PC-9 (cell line): ENCODE measurements around the gene L1CAM. TPM values are rescaled to one million over a fixed set of nuclear protein-coding genes. Genes with fewer than 3 reads are reported as not detected.

Experiments used
- BruUV-seq: library from RNA; stranded (reverse); fragments of 400-500 nt; replicated peaks from 2 replicates; lab custom pipeline; 2021; lab: Mats Ljungman, UMichigan
- CTCF ChIA-PET: fragments of 300-600 bp; sonication (Branson Sonifier 250); formaldehyde crosslinking; loops from one replicate; lab custom pipeline; 2022; ENCODE audit warnings: antibody characterized with exemption; lab: Charles Lee
- POLR2A ChIA-PET: fragments of 300-600 bp; sonication (Branson Sonifier 250); formaldehyde crosslinking; loops from one replicate; lab custom pipeline; 2022; ENCODE audit warnings: antibody characterized with exemption; ENCODE audit not compliant: unreplicated experiment; lab: Charles Lee
- DNase-seq, 2 experiments: peaks; one replicate each; pipeline versions ENCODE4 v3.0.0 to v3.0.0-alpha.2; 2015 to 2022; ENCODE audit warnings: mixed read lengths in 1 of 2
- H2AFZ ChIP-seq: fragments of 200-600 bp; sonication (generic); 2 replicates; pipeline ENCODE4 v1.8.1; 2017; ENCODE audit warnings: antibody characterized with exemption
- H3F3A ChIP-seq: fragments of 200-600 bp; sonication (generic); 2 replicates; pipeline ENCODE4 v1.8.1; 2017; ENCODE audit warnings: antibody characterized with exemption, mild to moderate bottlenecking, low read depth; ENCODE audit not compliant: insufficient read depth
- H3K27ac ChIP-seq: fragments of 200-600 bp; sonication (generic); 2 replicates; pipeline ENCODE4 v1.6.1; 2016; ENCODE audit warnings: mixed run types
- H3K27me3 ChIP-seq: fragments of 200-600 bp; sonication (generic); 2 replicates; pipeline ENCODE4 v1.6.1; 2016; ENCODE audit warnings: low read depth, mixed run types; ENCODE audit not compliant: insufficient read depth
- H3K36me3 ChIP-seq: fragments of 200-600 bp; sonication (generic); 2 replicates; pipeline ENCODE4 v1.6.1; 2016; ENCODE audit warnings: low read depth, mixed run types
- H3K4me1 ChIP-seq: fragments of 200-600 bp; sonication (generic); replicated peaks from 2 replicates; pipeline ENCODE4 v1.6.1; 2016; ENCODE audit warnings: mixed run types; ENCODE audit not compliant: insufficient read depth
- H3K4me2 ChIP-seq: fragments of 200-600 bp; sonication (generic); 2 replicates; pipeline ENCODE4 v1.6.1; 2017; ENCODE audit warnings: mixed run types
- H3K4me3 ChIP-seq: fragments of 200-600 bp; sonication (generic); 2 replicates; pipeline ENCODE4 v1.6.1; 2016; ENCODE audit warnings: mixed run types
- H3K79me2 ChIP-seq: fragments of 200-600 bp; sonication (generic); 2 replicates; pipeline ENCODE4 v1.6.1; 2017; ENCODE audit warnings: low read depth, mixed run types
- H3K9me2 ChIP-seq: fragments of 200-600 bp; sonication (generic); 2 replicates; pipeline ENCODE4 v1.8.1; 2017; ENCODE audit warnings: mild to moderate bottlenecking; ENCODE audit not compliant: insufficient read depth
- H3K9me3 ChIP-seq: fragments of 200-600 bp; sonication (generic); 2 replicates; pipeline ENCODE4 v1.8.1; 2016; ENCODE audit warnings: low read depth; ENCODE audit not compliant: insufficient read depth
- H4K20me1 ChIP-seq: fragments of 200-600 bp; sonication (generic); 2 replicates; pipeline ENCODE4 v1.8.1; 2017; ENCODE audit not compliant: insufficient read depth
- EZH2 ChIP-seq: fragments of 200-600 bp; sonication (generic); IDR thresholded peaks from 2 replicates; pipeline ENCODE4 v1.8.0; 2017; ENCODE audit warnings: antibody characterized with exemption, low read depth
- intact Hi-C: fragments of 100-400 bp; cut with micrococcal nuclease; formaldehyde crosslinking; loops from one replicate; pipeline ENCODE4 v1.10.0; 2022; ENCODE audit not compliant: unreplicated experiment
- total RNA-seq: library from RNA; stranded (reverse); gene quantifications from 2 replicates; pipeline ENCODE4 v1.2.3, GENCODE V29; 2021
- TF ChIP-seq, protein P1 (sequence below): fragments of 200-600 bp; sonication (generic); conservative IDR thresholded peaks from 2 replicates; pipeline ENCODE4 v1.6.1; 2017; ENCODE audit warnings: mixed run types, antibody characterized with exemption, mild to moderate bottlenecking, moderate library complexity

L1CAM gene
- total RNA-seq, 1 experiment from 2014 or later, result 68.8 TPM

DNA sequence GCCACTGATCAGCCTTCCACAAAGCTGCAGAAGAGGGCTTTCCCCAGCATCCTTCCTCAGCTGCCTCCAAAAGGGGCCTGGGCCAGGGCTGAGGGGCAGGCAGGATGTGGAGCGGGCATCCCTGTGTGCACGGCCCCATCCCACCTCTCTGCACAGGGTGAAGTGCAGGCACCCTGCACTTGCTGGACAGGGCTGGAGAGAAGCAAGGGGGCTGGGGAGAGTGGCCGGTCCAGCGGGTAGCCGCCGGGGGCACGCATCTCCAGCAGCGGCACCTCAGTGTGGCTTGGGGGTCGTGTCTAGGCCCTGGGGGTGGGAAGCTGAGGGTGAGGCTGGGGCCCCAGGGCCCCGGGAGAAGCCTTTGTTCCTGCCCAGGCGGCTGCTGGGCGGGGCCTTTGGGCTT is 21.5 kb upstream of the L1CAM start:
- H4K20me1 ChIP-seq, result no peaks in the 10 kb centered on the region
- peaks cover 5% of the 10 kb centered on the region; the same call in 1 of the 2 replicates for H3K4me1 ChIP-seq
- no peak overlapping the region for H3K4me3 ChIP-seq
- no peaks in the 10 kb centered on the region for H3K79me2 ChIP-seq
- H3K9me2 ChIP-seq, result no peaks in the 10 kb centered on the region
- no peaks in the 10 kb centered on the region for H3K27me3 ChIP-seq
- no peak overlapping the region for H3K4me2 ChIP-seq
- H3F3A ChIP-seq, result no peaks in the 10 kb centered on the region
- no peak for TF ChIP-seq EZH2
- TF ChIP-seq, protein P1, sequence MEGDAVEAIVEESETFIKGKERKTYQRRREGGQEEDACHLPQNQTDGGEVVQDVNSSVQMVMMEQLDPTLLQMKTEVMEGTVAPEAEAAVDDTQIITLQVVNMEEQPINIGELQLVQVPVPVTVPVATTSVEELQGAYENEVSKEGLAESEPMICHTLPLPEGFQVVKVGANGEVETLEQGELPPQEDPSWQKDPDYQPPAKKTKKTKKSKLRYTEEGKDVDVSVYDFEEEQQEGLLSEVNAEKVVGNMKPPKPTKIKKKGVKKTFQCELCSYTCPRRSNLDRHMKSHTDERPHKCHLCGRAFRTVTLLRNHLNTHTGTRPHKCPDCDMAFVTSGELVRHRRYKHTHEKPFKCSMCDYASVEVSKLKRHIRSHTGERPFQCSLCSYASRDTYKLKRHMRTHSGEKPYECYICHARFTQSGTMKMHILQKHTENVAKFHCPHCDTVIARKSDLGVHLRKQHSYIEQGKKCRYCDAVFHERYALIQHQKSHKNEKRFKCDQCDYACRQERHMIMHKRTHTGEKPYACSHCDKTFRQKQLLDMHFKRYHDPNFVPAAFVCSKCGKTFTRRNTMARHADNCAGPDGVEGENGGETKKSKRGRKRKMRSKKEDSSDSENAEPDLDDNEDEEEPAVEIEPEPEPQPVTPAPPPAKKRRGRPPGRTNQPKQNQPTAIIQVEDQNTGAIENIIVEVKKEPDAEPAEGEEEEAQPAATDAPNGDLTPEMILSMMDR, result no peak
- no TSS peak for BruUV-seq
- intact Hi-C loops, result no loop called here
- no peaks in the 10 kb centered on the region for H3K36me3 ChIP-seq
- H3K9me3 ChIP-seq, result no peaks in the 10 kb centered on the region
- DNase-seq, result no peak
- POLR2A ChIA-PET, result no interaction called here
- H3K27ac ChIP-seq, result no peak overlapping the region
- no peak overlapping the region for H2AFZ ChIP-seq
- CTCF ChIA-PET, result no interaction called here

DNA sequence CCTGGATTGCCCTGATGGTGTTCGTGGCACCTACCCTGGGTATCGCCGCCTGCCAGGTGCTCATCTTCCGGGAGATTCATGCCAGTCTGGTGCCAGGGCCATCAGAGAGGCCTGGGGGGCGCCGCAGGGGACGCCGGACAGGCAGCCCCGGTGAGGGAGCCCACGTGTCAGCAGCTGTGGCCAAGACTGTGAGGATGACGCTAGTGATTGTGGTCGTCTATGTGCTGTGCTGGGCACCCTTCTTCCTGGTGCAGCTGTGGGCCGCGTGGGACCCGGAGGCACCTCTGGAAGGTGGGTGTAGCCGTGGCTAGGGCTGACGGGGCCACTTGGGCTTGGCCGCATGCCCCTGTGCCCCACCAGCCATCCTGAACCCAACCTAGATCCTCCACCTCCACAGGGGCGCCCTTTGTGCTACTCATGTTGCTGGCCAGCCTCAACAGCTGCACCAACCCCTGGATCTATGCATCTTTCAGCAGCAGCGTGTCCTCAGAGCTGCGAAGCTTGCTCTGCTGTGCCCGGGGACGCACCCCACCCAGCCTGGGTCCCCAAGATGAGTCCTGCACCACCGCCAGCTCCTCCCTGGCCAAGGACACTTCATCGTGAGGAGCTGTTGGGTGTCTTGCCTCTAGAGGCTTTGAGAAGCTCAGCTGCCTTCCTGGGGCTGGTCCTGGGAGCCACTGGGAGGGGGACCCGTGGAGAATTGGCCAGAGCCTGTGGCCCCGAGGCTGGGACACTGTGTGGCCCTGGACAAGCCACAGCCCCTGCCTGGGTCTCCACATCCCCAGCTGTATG is 20.3 kb upstream of the L1CAM start:
- intact Hi-C loops, result no loop called here
- Histone ChIP-seq H2AFZ (no peak overlapping the region), H3K9me2 (no peaks in the 10 kb centered on the region), H3K4me1 (peaks cover 16% of the 10 kb centered on the region), H3K27ac (no peak overlapping the region), H3K36me3 (no peaks in the 10 kb centered on the region), H3K4me2 (no peak overlapping the region), H3K9me3 (no peaks in the 10 kb centered on the region), H4K20me1 (no peaks in the 10 kb centered on the region), H3K79me2 (no peaks in the 10 kb centered on the region), H3K27me3 (no peaks in the 10 kb centered on the region), H3K4me3 (no peak overlapping the region), H3F3A (no peaks in the 10 kb centered on the region)
- ChIA-PET POLR2A (interaction anchor here (0.5 kb wide), 1 partner anchor 571 kb away, joined by 3 read pairs; no protein-coding TSS in a partner anchor), CTCF (interaction anchor here (0.6 kb wide), 1 partner anchor 29 kb away, joined by 4 read pairs; the partner anchor contains the start of gene NAA10)
- TF ChIP-seq EZH2, result no peak
- TF ChIP-seq, protein P1, result no peak
- DNase-seq, result no peak
- BruUV-seq, result no TSS peak

DNA sequence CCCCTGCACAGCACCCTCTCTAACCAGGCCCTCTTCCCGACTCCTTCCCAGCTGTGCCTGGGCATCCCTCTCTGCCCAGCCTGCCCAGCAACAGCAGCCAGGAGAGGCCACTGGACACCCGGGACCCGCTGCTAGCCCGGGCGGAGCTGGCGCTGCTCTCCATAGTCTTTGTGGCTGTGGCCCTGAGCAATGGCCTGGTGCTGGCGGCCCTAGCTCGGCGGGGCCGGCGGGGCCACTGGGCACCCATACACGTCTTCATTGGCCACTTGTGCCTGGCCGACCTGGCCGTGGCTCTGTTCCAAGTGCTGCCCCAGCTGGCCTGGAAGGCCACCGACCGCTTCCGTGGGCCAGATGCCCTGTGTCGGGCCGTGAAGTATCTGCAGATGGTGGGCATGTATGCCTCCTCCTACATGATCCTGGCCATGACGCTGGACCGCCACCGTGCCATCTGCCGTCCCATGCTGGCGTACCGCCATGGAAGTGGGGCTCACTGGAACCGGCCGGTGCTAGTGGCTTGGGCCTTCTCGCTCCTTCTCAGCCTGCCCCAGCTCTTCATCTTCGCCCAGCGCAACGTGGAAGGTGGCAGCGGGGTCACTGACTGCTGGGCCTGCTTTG is 19.6 kb upstream of the L1CAM start:
- Histone ChIP-seq H3K9me2 (no peaks in the 10 kb centered on the region), H4K20me1 (no peaks in the 10 kb centered on the region), H3K4me3 (no peak overlapping the region), H3K4me1 (peaks cover 24% of the 10 kb centered on the region), H3K79me2 (no peaks in the 10 kb centered on the region), H2AFZ (no peak overlapping the region), H3K4me2 (no peak overlapping the region), H3K27ac (no peak overlapping the region), H3K36me3 (no peaks in the 10 kb centered on the region), H3F3A (peaks cover 2% of the 10 kb centered on the region), H3K27me3 (no peaks in the 10 kb centered on the region), H3K9me3 (no peaks in the 10 kb centered on the region)
- no peak for DNase-seq
- TF ChIP-seq, protein P1, result no peak
- TF ChIP-seq EZH2, result no peak
- POLR2A ChIA-PET, result no interaction called here
- CTCF ChIA-PET, result no interaction called here
- BruUV-seq, result no TSS peak
- intact Hi-C loops, result no loop called here
